ENCODE results near the gene PCBP3.
"Not testable (repeated sequence)": the region's sequence is repeated elsewhere in the genome, so short reads cannot be mapped to it uniquely, and the experiment has no call there.

The PCBP3 gene

GRCh38 chr21:45643021-45643980, at the start of gene PCBP3:
Gene PCBP3, plus strand, starts transcription at chr21:45643725. Its CDS starts 206,361 bp downstream, at chr21:45850086.
- DNase-seq, result peak; percentile 99

- no peak for DNase-seq
Observed at GRCh38 chr21:45594721-45595489, 48.6 kb upstream of the PCBP3 start.

- DNase-seq, result no peak
Observed at GRCh38 chr21:45595574-45596295, 47.8 kb upstream of the PCBP3 start.

GRCh38 chr21:45596704-45597318, 46.7 kb upstream of the PCBP3 start:
- DNase-seq, result peak; percentile 91

- no peak for DNase-seq
Observed at GRCh38 chr21:45598109-45598508, 45.4 kb upstream of the PCBP3 start.

GRCh38 chr21:45598666-45599065, 44.9 kb upstream of the PCBP3 start:
- no peak for DNase-seq

GRCh38 chr21:45599146-45599581, 44.4 kb upstream of the PCBP3 start:
- DNase-seq, result no peak

- no peak for DNase-seq
Observed at GRCh38 chr21:45600248-45600647, 43.3 kb upstream of the PCBP3 start.

GRCh38 chr21:45601551-45601950, 42.0 kb upstream of the PCBP3 start:
- DNase-seq, result no peak

- no peak for DNase-seq
Observed at GRCh38 chr21:45602106-45602505, 41.4 kb upstream of the PCBP3 start.

GRCh38 chr21:45603481-45603880, 40.0 kb upstream of the PCBP3 start:
- DNase-seq, result no peak

- not testable (repeated sequence) for DNase-seq
Observed at GRCh38 chr21:45604681-45605080, 38.8 kb upstream of the PCBP3 start.

- DNase-seq, result peak; percentile 38
Observed at GRCh38 chr21:45607021-45607908, 36.3 kb upstream of the PCBP3 start.

- DNase-seq, result no peak
Observed at GRCh38 chr21:45607909-45608295, 35.6 kb upstream of the PCBP3 start.

- not testable (repeated sequence) for DNase-seq
Observed at GRCh38 chr21:45608747-45609470, 34.6 kb upstream of the PCBP3 start.

GRCh38 chr21:45609616-45610015, 33.9 kb upstream of the PCBP3 start:
- DNase-seq, result not testable (repeated sequence)

GRCh38 chr21:45611296-45611695, 32.2 kb upstream of the PCBP3 start:
- no peak for DNase-seq

GRCh38 chr21:45611939-45612664, 31.4 kb upstream of the PCBP3 start:
- DNase-seq, result no peak

GRCh38 chr21:45612665-45613019, 30.9 kb upstream of the PCBP3 start:
- not testable (repeated sequence) for DNase-seq

GRCh38 chr21:45613396-45613795, 30.1 kb upstream of the PCBP3 start:
- DNase-seq, result no peak

Measured in stimulated activated CD4-positive, alpha-beta T cell treated with anti-CD3 and anti-CD28 coated beads, Interleukin-12 subunit alpha, Interleukin-12 subunit beta, amount 100 ng/mL, for 4 hours (primary cell).